HFFc6 (cell line): Measurements from ENCODE around the gene GSTA2. TPM values are rescaled to one million over a fixed set of nuclear protein-coding genes. Genes with fewer than 3 reads are reported as not detected.
"Not testable (repeated sequence)": the region's sequence is repeated elsewhere in the genome, so short reads cannot be mapped to it uniquely, and the experiment has no call there.

Experiments used
- DNase-seq: peaks from one replicate; pipeline ENCODE4 v3.0.0-alpha.2; 2018
- H3K27ac Mint-ChIP-seq: 2 replicates; pipeline ENCODE4 v1.8.0; 2020; ENCODE audit warnings: mild to moderate bottlenecking, mixed read lengths
- H3K27me3 Mint-ChIP-seq: 2 replicates; pipeline ENCODE4 v1.8.0; 2021; ENCODE audit warnings: mild to moderate bottlenecking, moderate library complexity, mixed read lengths; ENCODE audit not compliant: insufficient read depth
- H3K36me3 Mint-ChIP-seq: 2 replicates; pipeline ENCODE4 v1.8.0; 2021; ENCODE audit warnings: low read depth, mixed read lengths
- H3K4me1 Mint-ChIP-seq: 2 replicates; pipeline ENCODE4 v1.8.0; 2020; ENCODE audit warnings: low read depth, mixed read lengths
- H3K4me3 Mint-ChIP-seq: 2 replicates; pipeline ENCODE4 v1.8.0; 2020; ENCODE audit warnings: mild to moderate bottlenecking, moderate library complexity, mixed read lengths
- H3K9me3 Mint-ChIP-seq: 2 replicates; pipeline ENCODE4 v1.8.0; 2020; ENCODE audit warnings: mild to moderate bottlenecking, mixed read lengths
- total RNA-seq, 6 experiments: library from RNA; stranded (reverse); fragmentation: NEBNext Ultra II Directional; extraction: Animal tissue kit (Norgen Biotek cat#: 25700); gene quantifications; 2 replicates in 1 of 6; 3 replicates in 5 of 6; pipeline ENCODE4 v1.2.3, GENCODE V29; 2021
- TF ChIP-seq, protein P1 (sequence below): fragments of 200-600 bp; sonication (generic); IDR thresholded peaks from 2 replicates; pipeline ENCODE4 v1.5.0; 2021; ENCODE audit warnings: antibody characterized with exemption, mild to moderate bottlenecking

The GSTA2 gene
- total RNA-seq, 6 experiments from 2014 or later: not detected

DNA sequence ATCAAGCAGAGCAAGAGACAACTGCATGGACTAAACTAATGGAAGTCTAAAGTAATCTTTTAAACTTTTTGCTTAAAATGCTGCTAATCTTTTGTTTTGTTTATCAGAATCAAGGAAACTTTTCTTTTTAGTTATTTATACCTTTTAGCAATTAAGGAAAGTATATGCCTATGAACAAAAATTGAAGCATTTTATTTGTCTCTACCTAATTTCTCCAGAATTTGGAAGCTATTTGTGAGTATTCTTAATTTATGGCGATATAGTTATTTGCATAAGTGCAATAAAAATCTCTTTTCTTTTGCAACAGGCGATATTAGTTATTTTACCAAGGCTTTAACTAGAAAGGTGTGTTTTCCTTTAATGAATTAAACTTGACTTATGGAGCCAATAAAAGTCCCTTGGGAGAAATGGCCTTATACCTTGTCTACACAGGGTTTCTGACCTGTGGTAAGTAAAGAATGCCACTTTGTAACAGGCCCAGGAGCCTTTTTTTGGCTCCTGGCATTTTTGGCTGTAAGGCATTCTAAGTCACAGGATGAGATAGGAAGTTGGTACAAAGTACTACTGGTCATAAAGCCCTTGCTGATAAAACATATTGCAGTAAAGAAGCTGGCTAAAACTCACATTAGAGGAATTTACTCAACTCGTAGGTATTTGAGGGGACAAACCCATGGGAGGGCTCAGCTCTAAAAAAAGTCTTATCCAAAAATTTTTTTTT, 55.2 kb downstream of the GSTA2 start:
- Mint-ChIP-seq H3K9me3 (no peaks in the 10 kb centered on the region), H3K36me3 (no peaks in the 10 kb centered on the region), H3K27ac (no peak overlapping the region), H3K4me1 (peaks cover 9% of the 10 kb centered on the region; the same call in 1 of the 2 replicates), H3K27me3 (peaks cover 18% of the 10 kb centered on the region), H3K4me3 (no peak overlapping the region)
- no peak for DNase-seq
- TF ChIP-seq, protein P1, sequence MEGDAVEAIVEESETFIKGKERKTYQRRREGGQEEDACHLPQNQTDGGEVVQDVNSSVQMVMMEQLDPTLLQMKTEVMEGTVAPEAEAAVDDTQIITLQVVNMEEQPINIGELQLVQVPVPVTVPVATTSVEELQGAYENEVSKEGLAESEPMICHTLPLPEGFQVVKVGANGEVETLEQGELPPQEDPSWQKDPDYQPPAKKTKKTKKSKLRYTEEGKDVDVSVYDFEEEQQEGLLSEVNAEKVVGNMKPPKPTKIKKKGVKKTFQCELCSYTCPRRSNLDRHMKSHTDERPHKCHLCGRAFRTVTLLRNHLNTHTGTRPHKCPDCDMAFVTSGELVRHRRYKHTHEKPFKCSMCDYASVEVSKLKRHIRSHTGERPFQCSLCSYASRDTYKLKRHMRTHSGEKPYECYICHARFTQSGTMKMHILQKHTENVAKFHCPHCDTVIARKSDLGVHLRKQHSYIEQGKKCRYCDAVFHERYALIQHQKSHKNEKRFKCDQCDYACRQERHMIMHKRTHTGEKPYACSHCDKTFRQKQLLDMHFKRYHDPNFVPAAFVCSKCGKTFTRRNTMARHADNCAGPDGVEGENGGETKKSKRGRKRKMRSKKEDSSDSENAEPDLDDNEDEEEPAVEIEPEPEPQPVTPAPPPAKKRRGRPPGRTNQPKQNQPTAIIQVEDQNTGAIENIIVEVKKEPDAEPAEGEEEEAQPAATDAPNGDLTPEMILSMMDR: no peak

- no peak overlapping the region for H3K27ac Mint-ChIP-seq
- TF ChIP-seq, protein P1: no peak
Observed at GRCh38 chr6:52706001-52706400, 57.3 kb downstream of the GSTA2 start.

DNA sequence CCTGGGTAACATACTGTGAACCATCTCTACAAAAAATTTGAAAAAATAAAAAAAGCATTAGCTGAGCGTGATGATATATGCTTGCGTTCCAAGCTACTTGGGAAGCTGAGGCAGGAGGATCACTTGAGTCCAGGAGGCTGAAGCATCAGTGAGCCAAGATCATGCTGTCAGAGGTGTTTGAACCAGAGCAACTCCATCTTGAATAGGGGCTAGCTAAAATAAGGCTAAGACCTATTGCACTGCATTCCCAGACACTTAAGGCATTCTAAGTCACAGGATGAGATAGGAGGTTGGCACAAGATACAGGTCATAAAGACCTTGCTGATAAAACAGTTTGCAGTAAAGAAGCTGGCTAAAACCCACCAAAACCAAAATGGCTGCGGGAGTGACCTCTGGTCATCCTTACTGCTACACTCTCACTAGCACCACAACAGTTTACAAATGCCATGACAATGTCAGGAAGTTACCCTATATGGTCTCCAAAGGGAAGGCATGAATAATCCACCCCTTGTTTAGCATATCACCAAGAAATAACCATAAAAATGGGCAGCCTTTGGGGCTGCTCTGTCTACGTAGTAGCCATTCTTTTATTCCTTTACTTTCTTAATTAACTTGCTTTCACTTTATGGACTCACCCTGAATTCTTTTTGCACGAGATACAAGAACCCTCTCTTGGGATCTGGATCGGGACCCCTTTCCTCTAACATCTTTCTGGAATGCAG, 58.3 kb downstream of the GSTA2 start:
- H3K9me3 Mint-ChIP-seq, H3K27ac Mint-ChIP-seq, DNase-seq, H3K4me1 Mint-ChIP-seq, H3K4me3 Mint-ChIP-seq, H3K36me3 Mint-ChIP-seq: not testable (repeated sequence)
- peaks cover 23% of the 10 kb centered on the region for H3K27me3 Mint-ChIP-seq

More at GRCh38 chr6:52706001-52706400, 57.3 kb downstream of the GSTA2 start:
- DNase-seq: no peak
- Mint-ChIP-seq H3K36me3 (no peaks in the 10 kb centered on the region), H3K4me1 (no peaks in the 10 kb centered on the region), H3K4me3 (no peak overlapping the region), H3K9me3 (no peaks in the 10 kb centered on the region), H3K27me3 (peaks cover 20% of the 10 kb centered on the region)

DNA sequence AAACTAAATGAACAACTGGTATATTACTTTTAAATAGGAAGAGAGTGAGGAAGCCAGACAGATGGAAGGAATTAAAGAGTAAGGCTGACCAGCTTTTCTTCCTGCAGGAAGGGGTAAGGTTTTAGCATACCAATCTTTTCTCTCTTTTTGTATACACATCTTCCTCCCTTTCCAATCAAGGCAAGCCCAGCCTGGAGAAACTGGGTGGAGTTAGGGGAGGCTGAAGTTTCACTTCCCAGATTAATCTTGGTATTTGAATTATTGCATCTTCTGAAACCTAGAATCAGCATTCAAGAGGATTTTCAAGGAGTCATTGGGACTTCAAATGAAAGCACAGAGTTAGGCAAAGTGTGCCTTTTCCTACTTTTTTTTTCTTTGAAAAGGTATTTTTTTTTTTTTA, 59.2 kb downstream of the GSTA2 start:
- Mint-ChIP-seq H3K36me3 (no peaks in the 10 kb centered on the region), H3K27me3 (peaks cover 23% of the 10 kb centered on the region), H3K4me1 (no peaks in the 10 kb centered on the region), H3K27ac (no peak overlapping the region), H3K9me3 (no peaks in the 10 kb centered on the region), H3K4me3 (no peak overlapping the region)
- TF ChIP-seq, protein P1: no peak
- DNase-seq: no peak

Other genes starting within 250 kb of the GSTA2 start
- 100 to 1,000 TPM; 191 to 235 (median 215) TPM for gene TRAM2, start 186.4 kb downstream of the GSTA2 start, total RNA-seq
- 10 to 100 TPM; 36.3 to 48.0 (median 45.0) TPM for gene TMEM14A, start 92.4 kb downstream of the GSTA2 start, total RNA-seq
- under 1 TPM in 3 of 6 experiments, not detected in 3; 0.23 to 0.47 (median 0.28) TPM for gene GSTA1, start 40.3 kb upstream of the GSTA2 start, total RNA-seq
- gene GSTA5, start 77.3 kb upstream of the GSTA2 start, total RNA-seq: not detected
- gene GSTA3, start 146.2 kb upstream of the GSTA2 start, total RNA-seq: not detected
- 10 to 100 TPM; 15.5 to 21.2 (median 19.7) TPM for gene GSTA4, start 231.8 kb upstream of the GSTA2 start, total RNA-seq